Measurements from ENCODE around the gene ATP5ME. TPM values are rescaled to one million over a fixed set of nuclear protein-coding genes. Genes with fewer than 3 reads are reported as not detected.

ATP5ME gene
- total RNA-seq, result 117 and 120 TPM in 2 replicates

DNA sequence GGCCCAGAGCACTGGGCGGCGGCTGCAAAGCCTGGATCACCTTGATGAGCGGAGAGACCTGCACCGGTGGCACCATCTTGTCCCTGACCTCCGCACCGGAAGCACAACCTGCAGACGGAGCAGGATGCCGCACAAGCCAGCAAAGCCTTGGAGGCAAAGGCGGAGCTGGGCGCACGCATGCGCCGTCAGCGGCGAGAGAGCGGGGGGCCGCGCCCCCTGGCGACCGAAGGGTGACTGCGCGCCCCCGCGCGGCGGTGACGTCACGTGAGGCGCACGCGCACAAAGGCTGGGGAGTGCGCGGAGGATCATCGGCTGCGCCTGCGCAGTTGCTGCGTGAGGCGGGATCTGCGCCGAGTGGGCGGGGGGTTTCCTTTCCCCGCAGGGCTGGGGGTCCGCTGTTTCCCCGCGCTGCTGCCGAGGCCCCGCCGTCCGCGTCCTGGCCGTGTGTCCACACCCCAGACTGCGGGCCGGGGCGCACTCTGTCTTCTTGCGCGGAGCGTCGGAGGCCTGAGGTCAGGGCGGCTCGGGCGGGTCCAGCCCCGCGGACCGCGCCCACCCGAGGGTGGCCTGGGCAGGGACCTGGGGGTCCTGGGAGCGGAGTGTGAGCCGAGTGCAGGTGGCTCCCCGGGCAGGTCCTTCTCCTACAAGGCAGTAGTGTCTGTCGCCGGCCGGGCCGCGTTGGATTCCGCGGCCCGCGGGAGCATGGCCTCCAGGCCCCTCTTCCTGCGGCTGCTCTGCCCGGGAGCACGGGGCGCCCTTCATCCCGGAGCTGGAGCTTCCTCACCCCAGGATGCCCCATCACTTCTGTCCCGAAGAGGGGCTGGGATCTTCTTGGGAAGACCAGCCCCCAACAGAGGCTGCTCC lies at the start of gene ATP5ME, which contains the start of gene MYL5:
Gene ATP5ME, minus strand, starts transcription at position 105 of the 864 bp plus-strand sequence. Its CDS starts 29 bp downstream, at position 76.
Gene MYL5, plus strand, starts transcription at position 371 of the 864 bp plus-strand sequence. CDS start 3,485 bp downstream, outside the sequence.

GRCh38 chr4:705278-706082 lies 31.4 kb upstream of the ATP5ME start, which contains the start of gene PCGF3:
TSS of gene PCGF3 (plus strand) at chr4:705832. CDS start at chr4:733681, 27,849 bp downstream.

DNA sequence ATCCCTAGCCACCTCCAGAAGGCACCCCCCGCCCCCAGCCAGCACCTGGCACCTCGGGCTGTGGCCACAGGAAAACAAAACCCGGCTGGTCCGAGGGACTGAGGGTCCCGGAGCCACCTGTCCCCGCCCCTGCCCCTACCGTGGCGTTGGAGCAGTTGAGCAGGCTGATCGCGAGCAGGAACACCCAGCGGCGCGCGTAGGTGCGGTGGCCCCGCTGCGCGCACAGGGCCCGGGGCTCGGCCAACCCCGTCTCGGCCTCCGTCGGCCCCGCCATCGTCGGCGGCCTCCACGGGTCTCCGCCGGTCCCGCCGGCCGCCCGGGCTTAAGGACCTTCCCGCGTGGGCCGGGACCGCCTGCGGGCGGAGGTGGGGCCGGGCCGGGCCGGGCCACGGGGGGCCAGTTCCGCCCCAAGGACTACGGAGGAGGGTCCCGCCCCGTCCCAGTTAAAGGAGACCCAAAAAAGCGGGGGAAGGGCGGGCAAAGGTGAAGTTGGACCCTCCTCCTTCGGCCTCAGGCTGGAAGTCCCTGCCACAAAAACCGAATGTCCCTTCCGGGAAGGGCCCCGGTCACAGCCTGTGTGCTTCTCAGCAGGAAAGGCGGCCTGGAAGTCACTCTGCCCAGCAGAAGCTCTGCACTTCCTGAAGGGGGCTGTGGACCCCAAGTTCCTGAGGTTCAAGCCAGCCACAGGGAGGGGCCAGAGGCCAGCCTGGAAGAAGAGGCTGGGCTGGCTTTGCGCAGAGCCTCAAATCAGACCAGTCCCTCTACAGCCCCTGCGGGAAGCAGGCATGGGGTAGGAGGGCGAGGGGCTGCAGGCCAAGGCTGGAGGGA lies 15.0 kb upstream of the ATP5ME start, which contains the start of gene SLC49A3:
Gene SLC49A3, minus strand, starts transcription at position 298 of the 828 bp plus-strand sequence. Its CDS starts 24 bp downstream, at position 274.

DNA sequence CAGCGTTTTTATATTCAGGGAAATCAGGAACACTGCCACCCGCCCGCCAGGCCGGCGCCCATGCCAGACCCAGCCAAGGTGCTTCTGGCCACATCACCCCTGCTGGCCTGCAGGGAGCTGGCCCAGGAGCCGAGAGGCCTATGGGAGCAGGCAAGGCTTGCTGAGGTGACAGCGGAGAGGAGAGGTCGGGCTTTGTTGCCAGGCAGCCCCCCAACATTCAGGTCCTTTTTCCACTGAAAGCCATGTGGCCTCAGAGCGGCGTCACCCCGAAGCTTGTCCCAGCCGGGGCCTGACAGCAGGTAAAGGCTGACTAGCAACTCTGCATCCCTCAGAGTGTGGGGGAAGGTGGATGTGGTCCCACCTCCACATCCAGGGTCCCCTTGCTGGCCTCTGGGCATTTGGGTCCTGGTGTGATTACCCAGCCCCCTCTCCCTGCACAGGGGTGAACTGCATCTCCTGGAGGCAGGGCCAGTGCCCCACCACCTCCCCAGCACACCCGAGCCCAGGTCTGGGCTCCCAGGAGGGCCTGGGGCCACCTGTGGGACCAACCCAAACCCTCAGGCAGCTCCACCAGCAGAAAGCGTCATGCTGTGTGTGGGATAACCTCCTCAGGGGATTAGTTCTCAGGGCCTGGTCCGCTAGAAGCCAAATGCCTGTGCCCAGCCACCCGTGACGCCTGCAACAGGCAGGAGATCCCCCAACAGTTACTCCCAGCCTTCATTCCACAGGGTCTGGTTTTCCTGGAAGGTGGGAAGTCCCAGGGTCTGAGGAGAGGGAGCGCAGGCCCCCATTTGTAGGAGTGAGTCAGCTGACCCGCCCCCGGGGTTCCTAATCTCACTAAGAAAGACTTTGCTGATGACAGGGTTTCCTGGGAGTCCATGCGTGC lies 49.1 kb downstream of the ATP5ME start, which contains the start of gene PDE6B:
Gene PDE6B, plus strand, starts transcription at position 869 of the 886 bp plus-strand sequence. CDS start 54 bp downstream, outside the sequence.

Other genes starting within 250 kb of the ATP5ME start
- 20.7 and 24.4 TPM in 2 replicates for gene ZNF721, start 175.1 kb downstream of the ATP5ME start, total RNA-seq
- gene PIGG, start 175.1 kb downstream of the ATP5ME start, total RNA-seq, result 48.5 and 62.1 TPM in 2 replicates
- gene TMEM271, start 98.0 kb downstream of the ATP5ME start, total RNA-seq, result not detected in 2 replicates
- gene PDE6B, start 48.7 kb downstream of the ATP5ME start, total RNA-seq, result 0.39 and 0.79 TPM in 2 replicates
- 13.8 and 17.1 TPM in 2 replicates for gene MYL5, start 266 bp upstream of the ATP5ME start, total RNA-seq
- gene SLC49A3, start 14.9 kb upstream of the ATP5ME start, total RNA-seq, result 3.4 and 5.3 TPM in 2 replicates
- gene PCGF3, start 31.6 kb upstream of the ATP5ME start, total RNA-seq, result 42.3 and 62.2 TPM in 2 replicates
- gene CPLX1, start 151.9 kb upstream of the ATP5ME start, total RNA-seq, result not detected in 2 replicates